Renal cortical epithelial cell (primary cell): ENCODE results near the gene ZNF787. TPM values are rescaled to one million over a fixed set of nuclear protein-coding genes. Genes with fewer than 3 reads are reported as not detected.

Experiments used
- DNase-seq: peaks from one replicate; pipeline ENCODE4 v3.0.0-alpha.2; 2011; ENCODE audit warnings: low read depth
- total RNA-seq: library from RNA; depleted of rRNA; stranded (reverse); fragments of >200 nt; gene quantifications from 2 replicates; pipeline ENCODE4 v1.2.3, GENCODE V29; 2014

The ZNF787 gene
- total RNA-seq, 1 donor from 2014 or later = 25.6 TPM

- no peak for DNase-seq
These were observed 23.3 kb upstream of the ZNF787 start for GRCh38 chr19:56144376-56144775.

GRCh38 chr19:56142897-56143434 is 21.9 kb upstream of the ZNF787 start:
- DNase-seq = no peak

- no peak for DNase-seq
These were observed 21.1 kb upstream of the ZNF787 start for GRCh38 chr19:56142087-56142787.

GRCh38 chr19:56141417-56141993 is 20.4 kb upstream of the ZNF787 start:
- no peak for DNase-seq

- DNase-seq = peak; percentile 98
These were observed 19.7 kb upstream of the ZNF787 start, which contains the start of gene ZNF444 for GRCh38 chr19:56140583-56141416. TSS of gene ZNF444 (plus strand) at chr19:56141287. CDS start at chr19:56146912, 5,625 bp downstream.

GRCh38 chr19:56139847-56140582 is 18.9 kb upstream of the ZNF787 start:
- DNase-seq = peak; percentile 54

GRCh38 chr19:56138069-56138468 is 17.0 kb upstream of the ZNF787 start:
- DNase-seq = no peak

- DNase-seq = no peak
These were observed 16.3 kb upstream of the ZNF787 start for GRCh38 chr19:56137405-56137804.

GRCh38 chr19:56136362-56136761 is 15.3 kb upstream of the ZNF787 start:
- no peak for DNase-seq

- DNase-seq = no peak
These were observed 13.5 kb upstream of the ZNF787 start for GRCh38 chr19:56134654-56134921.

- peak; percentile 39 for DNase-seq
These were observed 13.0 kb upstream of the ZNF787 start for GRCh38 chr19:56133858-56134653.

GRCh38 chr19:56132316-56132822 is 11.3 kb upstream of the ZNF787 start:
- no peak for DNase-seq

GRCh38 chr19:56131651-56132050 is 10.6 kb upstream of the ZNF787 start:
- DNase-seq = no peak

- DNase-seq = no peak
These were observed 8.9 kb upstream of the ZNF787 start for GRCh38 chr19:56130006-56130405.

- DNase-seq = no peak
These were observed 6.1 kb upstream of the ZNF787 start for GRCh38 chr19:56126983-56127780.

GRCh38 chr19:56125806-56126590 is 4.9 kb upstream of the ZNF787 start:
- DNase-seq = no peak

GRCh38 chr19:56124578-56124977 is 3.5 kb upstream of the ZNF787 start:
- no peak for DNase-seq

GRCh38 chr19:56123266-56123891 is 2.3 kb upstream of the ZNF787 start:
- DNase-seq = no peak
